ENCODE results near the gene BTBD9. TPM values are rescaled to one million over a fixed set of nuclear protein-coding genes. Genes with fewer than 3 reads are reported as not detected.

The BTBD9 gene
- total and polyA plus RNA-seq, 2 of the 13 experiments (the other 11 are each of a cell fraction or from before 2014, with no cell fraction given), result 1.2 to 3.0 TPM

DNA sequence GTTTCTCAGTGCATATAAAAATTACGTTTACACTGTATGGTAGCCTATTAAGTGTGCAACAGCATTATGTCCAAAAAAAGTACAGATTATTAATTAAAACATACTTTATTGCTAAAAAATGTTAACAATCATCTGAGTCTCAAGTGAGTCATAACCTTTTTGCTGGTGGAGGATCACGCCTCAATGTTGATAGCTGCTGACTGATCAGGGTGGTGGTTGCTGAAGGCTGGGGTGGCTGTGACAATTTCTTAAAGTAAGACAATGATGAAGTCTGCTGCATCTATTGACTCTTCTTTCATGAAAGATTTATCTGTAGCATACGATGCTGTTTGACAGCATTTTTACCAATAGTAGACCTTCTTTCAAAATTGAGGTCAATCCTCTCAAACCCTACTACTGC, 155.1 kb downstream of the BTBD9 start (continued):
- TF ChIP-seq CREB3 (CRISPR knock-in tag; IDR thresholded peaks at IDR 0.05), result no peak
- no peak for TF ChIP-seq NFATC3 (CRISPR knock-in tag; IDR thresholded peaks at IDR 0.05)
- no peak for TF ChIP-seq ZNF597 (CRISPR knock-in tag; IDR thresholded peaks at IDR 0.05)
- TF ChIP-seq PITX1 (CRISPR knock-in tag; IDR thresholded peaks at IDR 0.05), result no peak

DNA sequence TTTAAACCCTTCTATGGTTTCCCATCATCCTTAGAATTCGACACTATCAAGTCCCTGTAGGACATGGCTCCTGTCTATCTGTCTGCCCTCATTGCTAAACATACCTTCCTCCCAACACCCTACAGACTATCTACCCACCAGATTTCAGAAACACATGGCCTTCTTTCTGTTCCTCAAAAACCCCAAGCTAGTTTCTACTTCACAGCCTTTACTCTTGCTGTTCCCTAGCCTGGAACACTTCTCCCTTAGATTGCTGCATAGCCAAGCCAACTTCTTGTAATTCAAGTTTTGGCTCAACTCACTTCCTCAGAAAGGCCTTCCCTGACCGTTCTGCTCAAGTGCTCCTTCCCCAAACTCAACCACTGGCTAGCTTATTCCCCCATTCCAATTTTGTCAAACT, 156.2 kb downstream of the BTBD9 start:
- H3K4me2 ChIP-seq (ENCODE audit: low read depth, low read length), result no peak overlapping the region
- no peaks in the 10 kb centered on the region for H3K27me3 ChIP-seq (ENCODE audit: control insufficient read depth in 1 of 2, insufficient read depth in 2 of 2, low read length in 2 of 2)
- no peaks in the 10 kb centered on the region for H3K9me3 ChIP-seq (ENCODE audit: low read length)
- no peak overlapping the region for H2AFZ ChIP-seq (ENCODE audit: low read length)
- H3K36me3 ChIP-seq (replicated peaks in 1 of 2; ENCODE audit: control insufficient read depth in 1 of 2, insufficient read depth in 2 of 2, low read length in 2 of 2), result no peaks in the 10 kb centered on the region
- H3K27ac ChIP-seq (ENCODE audit: extremely low read length, insufficient read depth, low read length), result no peak overlapping the region
- BruUV-seq (replicated peaks), result no TSS peak
- ChIA-PET POLR2A (no interaction called here), CTCF (ENCODE audit: low intra/inter-chr PET ratio, low total read pairs) (no interaction called here)
- H3K4me3 ChIP-seq (replicated peaks in 1 of 3; ENCODE audit: insufficient read depth in 1 of 3, low read depth in 2 of 3, low read length in 3 of 3), result no peak overlapping the region
- H4K20me1 ChIP-seq (ENCODE audit: insufficient read depth, low read length), result no peaks in the 10 kb centered on the region
- FAIRE-seq (no peak), ATAC-seq (no peak), DNase-seq (ENCODE audit: low spot score) (no peak)
- no peak overlapping the region for H3K9ac ChIP-seq (ENCODE audit: insufficient read depth, low read depth, low read length)
- TF ChIP-seq, protein P1, sequence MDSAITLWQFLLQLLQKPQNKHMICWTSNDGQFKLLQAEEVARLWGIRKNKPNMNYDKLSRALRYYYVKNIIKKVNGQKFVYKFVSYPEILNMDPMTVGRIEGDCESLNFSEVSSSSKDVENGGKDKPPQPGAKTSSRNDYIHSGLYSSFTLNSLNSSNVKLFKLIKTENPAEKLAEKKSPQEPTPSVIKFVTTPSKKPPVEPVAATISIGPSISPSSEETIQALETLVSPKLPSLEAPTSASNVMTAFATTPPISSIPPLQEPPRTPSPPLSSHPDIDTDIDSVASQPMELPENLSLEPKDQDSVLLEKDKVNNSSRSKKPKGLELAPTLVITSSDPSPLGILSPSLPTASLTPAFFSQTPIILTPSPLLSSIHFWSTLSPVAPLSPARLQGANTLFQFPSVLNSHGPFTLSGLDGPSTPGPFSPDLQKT (CRISPR knock-in tag; IDR thresholded peaks at IDR 0.05; ENCODE audit: borderline replicate concordance), result no peak
- TF ChIP-seq YEATS4 (CRISPR knock-in tag; IDR thresholded peaks at IDR 0.05; ENCODE audit: borderline replicate concordance), result no peak
- TF ChIP-seq PHF5A (CRISPR knock-in tag; IDR thresholded peaks at IDR 0.05; ENCODE audit: low read depth, unreplicated experiment), result no peak
- TF ChIP-seq MED1 (CRISPR knock-in tag; IDR thresholded peaks at IDR 0.05), result no peak
- TF ChIP-seq ZNF230 (CRISPR knock-in tag; IDR thresholded peaks at IDR 0.05), result no peak
- TF ChIP-seq NFE2L2 (IDR thresholded peaks at IDR 0.05; ENCODE audit: low read length), result no peak
- WGBS (ENCODE audit: low lambda C conversion rate), result 3% methylated on average over 2 of the region's 2 CpGs
- no peaks in the 10 kb centered on the region for H3K79me2 ChIP-seq (ENCODE audit: insufficient read depth, low read length)
- in situ Hi-C loops (cut with HindIII; ENCODE audit: extremely low pct_ligation_motif_present, low pct_unique_long_range_greater_than_20kb) (loop anchor here (25.0 kb wide), 1 partner anchor 746 kb away; no protein-coding TSS in a partner anchor), intact Hi-C loops (cut with micrococcal nuclease; ENCODE audit: unreplicated experiment) (no loop called here)
- H3K4me1 ChIP-seq (ENCODE audit: insufficient read depth, low read length), result no peaks in the 10 kb centered on the region
